HG02852 (cell line): ENCODE data around the gene ATP5ME.

Experiments used
- ATAC-seq: cut with Tn5 transposase; IDR thresholded peaks from one replicate; pipeline ENCODE4 v1.9.1; 2021; ENCODE audit warnings: mild to moderate bottlenecking, moderate library complexity; ENCODE audit not compliant: unreplicated experiment

Gene ATP5ME

GRCh38 chr4:623914-624566, 50.0 kb downstream of the ATP5ME start:
- no peak for ATAC-seq

- ATAC-seq: no peak
These were observed 50.8 kb downstream of the ATP5ME start for GRCh38 chr4:622996-623913.
